HK-2 (cell line): ENCODE measurements around the gene CBY2.

Experiments used
- DNase-seq: peaks from one replicate; pipeline ENCODE4 v3.0.0-alpha.2; 2018; ENCODE audit not compliant: unreplicated experiment

CBY2 gene

GRCh38 chr13:45700971-45701900 is 884 bp upstream of the CBY2 start:
- DNase-seq = no peak

DNA sequence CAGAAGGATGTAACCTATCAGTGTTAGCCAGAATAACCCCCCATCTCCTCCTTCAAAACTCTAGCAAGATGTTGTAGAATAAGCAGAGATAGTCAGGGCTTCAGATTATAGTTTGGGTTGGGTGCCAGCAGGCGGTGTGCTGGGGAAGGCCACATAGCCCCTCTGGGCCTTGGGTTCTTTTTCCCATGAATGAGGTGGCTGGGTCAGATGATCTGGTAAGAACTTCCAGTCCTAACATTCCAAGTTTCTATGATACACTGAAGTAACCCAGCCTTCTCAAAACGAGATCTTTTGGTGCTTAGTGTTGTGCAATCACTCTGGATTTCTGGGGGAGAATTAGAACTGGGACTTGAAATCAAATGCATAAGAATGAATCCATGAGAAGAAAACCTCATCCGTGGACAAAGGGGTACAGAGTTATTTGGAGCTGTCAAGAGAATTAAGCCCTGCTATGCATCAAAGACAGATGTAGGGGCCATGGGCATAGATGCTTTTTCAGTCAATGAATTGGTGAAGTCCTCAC is 810 bp downstream of the CBY2 start:
- DNase-seq = no peak

DNA sequence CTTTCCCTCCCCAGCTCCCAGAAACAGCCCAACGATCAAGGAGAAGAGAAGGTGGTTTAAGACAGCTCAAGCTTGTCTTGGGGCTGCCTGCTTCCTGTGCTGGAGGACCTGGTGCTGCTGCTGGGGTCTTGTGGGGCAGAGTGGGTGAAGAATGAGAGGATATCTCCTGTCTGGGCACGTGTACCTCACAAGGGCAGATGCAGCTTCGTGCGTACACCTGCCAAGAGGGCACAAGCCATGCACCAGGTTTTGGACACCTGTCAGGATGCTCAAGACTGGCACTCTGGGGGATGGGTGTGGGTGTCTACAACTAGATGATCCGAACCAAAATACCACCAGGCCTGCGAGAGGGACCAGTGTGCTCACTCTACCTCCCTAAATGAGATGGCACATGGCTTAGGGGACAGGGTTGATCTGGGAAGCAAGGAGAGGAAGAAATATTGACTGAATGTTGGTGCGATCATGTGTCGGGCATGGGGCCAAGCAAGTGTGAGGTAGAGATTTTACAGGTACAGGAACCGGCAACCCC is 2.2 kb downstream of the CBY2 start:
- no peak for DNase-seq

DNA sequence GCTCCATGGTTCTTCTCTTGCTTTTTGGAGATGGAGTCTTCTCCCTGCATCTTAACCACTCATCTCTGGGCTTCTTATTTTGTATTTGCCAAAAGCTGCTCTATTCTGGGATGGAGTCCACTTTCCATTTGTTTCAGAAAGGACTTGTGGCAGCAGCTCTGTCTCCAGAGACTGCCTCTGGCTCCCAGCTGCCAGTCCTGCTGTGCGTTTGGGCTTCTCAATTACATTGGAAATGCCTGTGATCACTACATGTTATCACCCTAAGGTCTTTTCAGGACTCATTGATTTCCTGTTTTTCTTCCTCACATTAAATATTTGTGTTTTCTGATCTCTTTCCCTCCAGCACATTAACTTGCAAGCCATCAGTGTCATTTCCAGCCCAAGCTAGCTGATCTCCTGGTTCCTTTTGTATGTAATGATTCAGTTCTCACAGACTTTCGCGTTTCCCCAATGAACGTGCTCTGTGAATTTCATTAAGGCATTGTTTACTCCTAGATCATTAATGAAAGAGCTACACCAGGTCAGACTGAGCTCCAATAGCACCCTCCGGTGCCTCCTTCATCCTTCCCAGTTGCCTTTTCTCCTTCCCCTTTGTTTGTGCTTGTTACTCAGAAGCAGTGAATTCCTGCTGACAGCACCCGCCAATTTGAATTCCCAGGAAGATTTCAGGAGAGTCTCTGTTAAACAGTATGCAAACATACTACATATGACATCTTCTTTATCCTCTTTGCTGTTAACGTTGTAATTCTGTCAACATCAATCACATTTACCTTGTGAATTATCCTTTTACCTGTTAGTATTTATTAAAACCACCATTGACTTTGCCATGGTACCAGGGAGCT is 3.0 kb downstream of the CBY2 start:
- no peak for DNase-seq

DNA sequence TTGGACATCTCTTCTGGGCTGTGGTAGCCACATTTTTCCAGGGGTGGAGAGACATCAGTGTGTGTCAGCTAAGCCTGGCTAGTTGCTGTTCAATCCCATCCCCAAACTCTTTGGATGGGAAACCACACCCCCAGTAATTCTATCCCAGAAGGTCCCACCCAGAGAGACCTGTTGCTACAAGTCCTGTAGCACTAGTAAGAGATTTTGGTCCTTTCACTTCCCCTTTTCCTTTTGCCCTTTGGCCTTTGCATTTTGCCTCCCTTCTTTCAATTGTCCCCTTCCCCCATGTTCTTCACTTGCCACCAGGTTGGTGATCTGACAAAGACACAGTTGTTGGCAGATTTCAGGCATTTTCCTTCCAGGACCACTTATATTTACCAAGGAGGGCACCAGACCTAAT is 3.8 kb downstream of the CBY2 start:
- DNase-seq = no peak

GRCh38 chr13:45707516-45708100 is 5.5 kb downstream of the CBY2 start:
- no peak for DNase-seq

DNA sequence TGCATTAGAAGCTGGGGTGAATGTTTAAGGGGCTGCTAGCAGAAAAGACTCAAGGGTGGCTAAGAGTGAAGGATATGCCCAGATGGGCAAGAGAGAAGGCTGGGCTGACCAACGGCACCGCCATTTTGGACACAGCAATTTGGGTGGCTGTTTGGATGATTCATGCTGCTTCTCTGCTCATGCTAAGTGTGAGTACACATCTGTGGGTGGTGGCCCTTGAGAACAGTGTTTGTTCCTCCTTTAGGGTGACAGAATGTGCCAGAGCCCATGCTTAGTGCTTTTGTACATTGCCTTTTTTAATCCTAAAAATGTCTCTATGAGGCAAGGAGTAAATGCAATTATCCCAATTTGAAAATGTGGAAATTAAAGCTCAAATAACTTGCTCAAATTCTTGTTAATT is 9.8 kb downstream of the CBY2 start:
- DNase-seq = no peak

GRCh38 chr13:45713106-45713690 is 11.1 kb downstream of the CBY2 start:
- DNase-seq = no peak

- DNase-seq = no peak
Measured at GRCh38 chr13:45713721-45714120, 11.6 kb downstream of the CBY2 start.

DNA sequence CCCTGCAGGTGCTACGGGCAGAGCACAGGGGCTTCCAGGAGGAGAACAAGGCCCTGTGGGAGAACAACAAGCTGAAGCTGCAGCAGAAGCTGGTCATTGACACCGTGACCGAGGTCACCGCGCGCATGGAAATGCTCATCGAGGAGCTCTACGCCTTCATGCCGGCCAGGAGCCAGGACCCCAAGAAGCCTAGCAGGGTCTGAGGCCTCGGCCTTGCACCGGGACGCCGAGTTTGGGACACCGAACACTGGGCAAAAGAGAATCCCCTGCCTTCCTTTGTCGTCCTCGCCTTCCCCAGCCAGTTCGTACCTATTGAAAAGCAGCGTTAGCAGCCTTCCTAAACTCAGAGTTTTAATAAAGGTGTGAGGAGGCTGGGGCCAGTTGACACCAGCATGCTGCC is 12.1 kb downstream of the CBY2 start:
- DNase-seq = no peak

DNA sequence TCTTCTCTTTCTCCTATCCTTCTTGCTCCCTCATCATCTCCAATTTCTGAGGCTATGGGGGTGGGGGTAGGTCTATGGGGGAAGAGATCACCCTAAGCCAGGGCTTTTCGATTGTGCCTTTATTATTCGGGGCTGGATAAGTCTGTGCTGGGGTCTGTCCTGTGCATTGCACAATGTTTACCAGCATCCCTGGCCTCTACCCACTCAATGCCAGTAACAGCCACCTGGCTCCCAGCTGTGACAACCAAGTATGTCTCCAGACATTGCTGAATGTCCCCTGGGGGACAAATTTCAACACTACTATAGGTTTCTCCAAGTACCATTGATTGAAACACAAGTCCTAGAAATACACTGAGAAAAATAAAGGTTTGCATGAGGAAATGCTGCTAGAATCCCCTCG is 13.2 kb downstream of the CBY2 start:
- no peak for DNase-seq

- DNase-seq = no peak
Measured at GRCh38 chr13:45717349-45717748, 15.2 kb downstream of the CBY2 start.

DNA sequence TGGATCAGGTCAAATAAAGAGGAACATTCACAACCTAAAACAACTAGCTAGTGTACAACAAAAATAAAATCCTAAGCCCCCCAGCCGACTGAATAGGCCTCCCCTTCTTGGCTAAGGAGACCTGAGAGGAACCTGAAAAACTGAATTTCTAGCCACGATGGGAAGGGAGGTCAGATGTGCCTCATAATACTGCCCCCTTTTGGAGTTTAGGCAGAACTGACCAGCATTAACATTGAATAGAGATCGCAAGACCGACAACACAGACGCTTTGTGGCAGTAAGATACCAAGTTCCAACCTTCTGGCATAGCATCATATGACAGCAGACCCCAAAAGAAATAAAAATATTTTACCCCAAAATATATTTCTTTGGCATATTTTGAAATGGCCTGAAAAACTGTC is 15.9 kb downstream of the CBY2 start:
- DNase-seq = no peak

- DNase-seq = no peak
Measured at GRCh38 chr13:45718992-45719391, 16.9 kb downstream of the CBY2 start.

DNA sequence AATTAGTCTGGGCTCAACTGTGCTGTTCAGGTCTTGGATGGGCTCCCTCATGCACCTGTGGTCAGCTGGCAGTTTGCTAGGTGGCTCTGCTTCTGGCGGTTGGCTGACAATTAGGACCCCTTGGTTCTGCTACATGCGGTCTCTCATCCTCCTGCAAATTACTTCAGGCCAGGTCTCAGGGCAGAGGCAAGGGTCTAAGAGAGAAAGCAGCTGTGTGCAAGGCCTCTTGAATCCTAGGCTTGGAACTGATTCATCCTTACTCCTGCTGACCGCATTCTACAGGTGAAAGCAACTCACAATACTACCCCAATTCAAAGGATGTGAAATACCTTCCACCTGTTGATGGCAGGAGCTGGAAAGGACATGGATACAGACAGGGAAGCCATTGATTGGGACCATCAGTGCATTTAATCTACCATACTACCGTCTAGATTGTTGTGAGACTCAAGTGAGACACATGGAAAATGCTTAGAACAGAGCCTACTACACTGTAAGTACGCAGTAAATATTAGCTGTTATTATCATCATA is 19.1 kb downstream of the CBY2 start:
- DNase-seq = no peak

DNA sequence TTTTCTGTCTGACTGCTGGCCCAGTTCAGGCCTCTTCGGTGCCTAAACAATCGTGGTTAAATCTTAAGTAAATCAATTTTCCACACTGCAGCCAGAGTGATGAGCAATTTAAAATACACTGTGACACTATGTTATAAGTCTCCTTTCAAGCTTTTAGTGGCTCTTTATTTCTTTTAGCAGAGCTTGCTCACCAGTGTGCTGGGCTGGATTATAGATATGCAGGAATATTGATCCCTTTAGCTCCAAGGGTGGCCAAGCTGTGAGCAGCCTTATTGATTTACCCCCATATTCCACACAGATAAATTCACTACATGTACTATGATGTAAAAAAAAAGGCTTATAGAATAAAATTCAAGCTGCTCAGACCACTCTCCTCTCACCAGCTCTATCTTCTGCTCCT is 21.7 kb downstream of the CBY2 start:
- DNase-seq = no peak

- no peak for DNase-seq
Measured at GRCh38 chr13:45728759-45729158, 26.6 kb downstream of the CBY2 start.

- no peak for DNase-seq
Measured at GRCh38 chr13:45731455-45731854, 29.3 kb downstream of the CBY2 start.

DNA sequence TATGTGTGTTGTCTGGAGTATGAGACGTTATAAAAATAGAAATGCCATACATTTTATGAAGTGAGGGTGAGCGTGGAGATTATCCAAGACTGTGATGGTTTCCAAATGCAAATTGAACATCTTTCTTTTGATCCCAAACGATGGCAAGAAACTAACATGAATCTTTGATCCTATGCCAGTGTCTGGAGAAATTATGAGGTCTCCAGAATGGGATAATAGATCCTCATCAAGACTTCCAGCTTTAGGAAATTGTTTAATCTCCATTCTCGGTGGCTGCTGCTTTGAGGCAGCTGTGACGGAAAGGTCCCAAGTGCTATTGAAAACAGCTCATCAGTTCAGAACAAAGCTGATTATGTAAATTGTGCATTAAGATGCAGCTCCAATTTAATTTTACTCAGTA is 30.8 kb downstream of the CBY2 start:
- DNase-seq = no peak

DNA sequence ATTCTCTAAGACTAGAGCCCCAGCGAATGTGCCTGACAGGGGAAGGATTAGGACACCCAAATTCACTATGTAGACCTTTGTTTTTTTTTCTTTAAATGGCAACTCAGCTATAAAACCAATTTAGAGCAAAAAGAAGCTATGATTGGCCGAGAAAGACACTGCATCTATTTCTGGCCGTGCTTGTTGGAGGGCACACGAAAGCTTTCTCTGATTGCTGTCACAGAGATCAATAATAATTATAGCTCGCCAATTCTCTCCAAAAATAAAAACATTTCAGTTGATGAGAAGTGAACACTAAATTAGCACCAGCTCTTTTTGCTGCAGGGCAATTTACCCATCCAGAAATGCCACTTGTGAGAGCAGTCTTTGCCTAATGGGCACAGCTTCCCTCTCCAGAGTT is 31.2 kb downstream of the CBY2 start:
- no peak for DNase-seq

DNA sequence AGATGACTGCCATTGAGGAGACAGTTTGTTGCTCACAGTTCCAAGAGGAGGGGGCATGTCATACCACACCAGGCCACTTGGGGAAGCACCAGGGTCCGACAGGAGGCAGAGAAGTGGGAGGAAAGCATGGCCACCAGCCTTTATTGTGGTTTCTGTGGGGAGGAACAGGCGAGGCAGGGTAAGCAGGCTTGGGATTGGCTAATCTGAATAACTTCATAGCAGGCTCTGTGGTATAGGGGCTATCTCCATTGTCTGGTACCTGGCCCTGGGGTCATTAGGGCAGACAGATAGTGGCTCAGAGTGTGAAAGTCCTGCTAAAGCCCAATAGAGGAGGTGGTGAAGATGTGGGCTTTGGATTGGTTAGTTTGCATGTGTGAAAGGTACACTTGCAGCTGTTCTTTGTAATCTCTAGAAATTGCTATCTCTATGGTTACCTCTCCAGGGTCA is 35.5 kb downstream of the CBY2 start:
- DNase-seq = no peak
